ENCODE measurements around the gene MEG3.

DNA sequence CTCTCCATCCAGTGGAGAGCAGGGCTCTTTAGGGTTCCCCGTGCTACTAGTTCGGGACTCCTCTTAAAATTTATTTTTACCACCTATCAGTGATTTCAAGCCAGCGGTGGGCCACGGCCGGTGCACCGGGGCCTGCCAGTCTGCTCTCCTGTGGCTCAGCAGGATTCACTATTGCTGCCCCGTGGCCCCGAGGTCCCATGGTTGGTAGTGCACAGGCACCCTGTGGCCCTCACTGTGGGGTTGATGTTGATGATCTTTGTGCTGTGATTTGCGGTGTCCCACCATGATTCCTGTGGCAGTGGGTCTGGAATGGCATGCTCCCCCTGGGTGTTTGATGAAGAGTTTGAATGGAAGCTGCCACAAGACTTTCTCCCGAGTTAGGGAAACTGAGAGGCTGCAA, 12.6 kb upstream of the MEG3 start:
- TF ChIP-seq, protein P1, sequence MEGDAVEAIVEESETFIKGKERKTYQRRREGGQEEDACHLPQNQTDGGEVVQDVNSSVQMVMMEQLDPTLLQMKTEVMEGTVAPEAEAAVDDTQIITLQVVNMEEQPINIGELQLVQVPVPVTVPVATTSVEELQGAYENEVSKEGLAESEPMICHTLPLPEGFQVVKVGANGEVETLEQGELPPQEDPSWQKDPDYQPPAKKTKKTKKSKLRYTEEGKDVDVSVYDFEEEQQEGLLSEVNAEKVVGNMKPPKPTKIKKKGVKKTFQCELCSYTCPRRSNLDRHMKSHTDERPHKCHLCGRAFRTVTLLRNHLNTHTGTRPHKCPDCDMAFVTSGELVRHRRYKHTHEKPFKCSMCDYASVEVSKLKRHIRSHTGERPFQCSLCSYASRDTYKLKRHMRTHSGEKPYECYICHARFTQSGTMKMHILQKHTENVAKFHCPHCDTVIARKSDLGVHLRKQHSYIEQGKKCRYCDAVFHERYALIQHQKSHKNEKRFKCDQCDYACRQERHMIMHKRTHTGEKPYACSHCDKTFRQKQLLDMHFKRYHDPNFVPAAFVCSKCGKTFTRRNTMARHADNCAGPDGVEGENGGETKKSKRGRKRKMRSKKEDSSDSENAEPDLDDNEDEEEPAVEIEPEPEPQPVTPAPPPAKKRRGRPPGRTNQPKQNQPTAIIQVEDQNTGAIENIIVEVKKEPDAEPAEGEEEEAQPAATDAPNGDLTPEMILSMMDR (IDR thresholded peaks at IDR 0.05) = no peak
- TF ChIP-seq POLR2AphosphoS5 (IDR thresholded peaks at IDR 0.05) = no peak

Data from suprapubic skin (tissue), 3 donors.